NCI-H526 treated with DMSO at 0.1 percent for 48 hours (cell line): Measurements from ENCODE around the gene KCNJ6.
"Not testable (repeated sequence)": the region's sequence is repeated elsewhere in the genome, so short reads cannot be mapped to it uniquely, and the experiment has no call there.

ENCODE experiments used
- DNase-seq: peaks from one replicate; lab custom pipeline; 2025; lab: John Stamatoyannopoulos, UW

Gene KCNJ6

DNA sequence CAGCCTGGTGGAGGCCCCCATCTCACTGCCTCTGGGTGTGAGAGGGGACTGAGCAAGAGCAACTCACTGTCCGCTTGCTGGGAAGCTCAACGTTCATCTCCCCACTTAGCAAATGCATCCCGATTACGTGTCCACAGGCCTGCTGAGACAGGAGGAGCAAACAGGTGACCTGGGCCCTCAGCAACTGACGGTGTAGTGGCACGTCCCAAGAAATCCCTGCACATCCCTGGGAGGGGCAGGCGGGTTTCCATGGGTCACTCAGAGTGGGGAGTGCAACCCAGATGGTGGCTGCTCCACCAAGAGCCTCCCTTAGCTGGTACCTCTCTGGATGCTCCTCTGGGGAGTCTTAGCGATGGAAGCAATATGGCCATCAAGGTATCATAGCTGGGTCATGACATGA lies 320.3 kb downstream of the KCNJ6 start:
- DNase-seq, result no peak

DNA sequence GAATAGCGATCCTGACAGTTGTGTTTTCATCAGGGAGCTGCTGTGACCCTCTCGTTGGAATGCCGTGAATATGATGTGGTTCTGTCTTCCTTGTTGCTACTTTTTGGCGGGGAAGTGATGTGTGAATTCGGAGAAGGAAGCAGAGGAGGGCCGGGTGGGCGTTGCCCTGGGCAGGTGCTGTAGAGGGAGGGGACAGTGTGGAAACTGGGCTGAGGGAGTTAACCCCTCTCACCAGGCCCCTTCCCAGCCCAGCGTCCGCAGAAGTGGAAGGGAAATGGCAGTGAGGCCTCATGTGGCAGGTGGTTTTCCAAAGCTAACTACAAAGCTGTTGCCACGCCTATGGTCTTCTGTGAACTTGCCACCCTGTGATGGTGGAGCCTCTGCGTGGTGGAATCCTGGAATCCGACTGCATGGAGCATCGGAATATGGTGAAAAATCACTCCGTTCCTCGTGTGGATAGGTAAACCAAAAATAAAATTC lies 321.7 kb downstream of the KCNJ6 start:
- DNase-seq, result no peak

DNA sequence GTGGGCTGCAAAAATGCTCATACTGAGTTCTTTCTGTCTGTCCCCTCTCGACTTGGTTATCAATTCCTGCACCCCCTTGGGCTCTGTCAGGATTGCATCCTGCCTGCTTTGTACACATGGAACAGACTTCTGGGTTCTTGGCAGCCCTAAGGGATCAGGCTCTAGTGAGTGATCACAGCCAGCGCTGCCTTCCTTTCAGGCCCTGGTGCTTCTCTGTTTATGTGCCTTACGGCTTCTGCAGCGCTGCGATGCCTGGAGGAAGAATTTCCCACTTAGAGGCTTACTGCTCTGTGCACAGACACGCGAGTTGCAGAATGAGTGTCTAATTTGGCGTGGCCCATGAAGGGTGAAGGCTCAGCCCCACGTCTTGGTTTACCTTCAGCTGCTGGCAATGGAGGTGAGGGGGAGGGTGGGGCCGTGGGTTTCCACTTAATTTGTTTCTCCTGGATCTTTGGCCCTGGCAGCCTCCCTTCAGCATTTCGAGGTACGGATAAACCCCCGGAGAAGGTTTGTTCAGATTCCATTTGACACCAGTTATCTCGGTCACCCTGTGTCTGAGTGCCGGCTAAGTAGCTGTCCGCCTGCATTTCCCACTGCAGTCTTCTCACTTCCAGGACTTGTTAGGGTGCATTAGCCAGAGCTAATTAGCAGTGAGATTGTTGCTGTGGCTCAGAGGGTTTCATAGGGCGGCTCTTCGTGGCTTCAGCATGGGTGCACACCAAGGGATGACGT lies 322.4 kb downstream of the KCNJ6 start:
- DNase-seq, result no peak

DNA sequence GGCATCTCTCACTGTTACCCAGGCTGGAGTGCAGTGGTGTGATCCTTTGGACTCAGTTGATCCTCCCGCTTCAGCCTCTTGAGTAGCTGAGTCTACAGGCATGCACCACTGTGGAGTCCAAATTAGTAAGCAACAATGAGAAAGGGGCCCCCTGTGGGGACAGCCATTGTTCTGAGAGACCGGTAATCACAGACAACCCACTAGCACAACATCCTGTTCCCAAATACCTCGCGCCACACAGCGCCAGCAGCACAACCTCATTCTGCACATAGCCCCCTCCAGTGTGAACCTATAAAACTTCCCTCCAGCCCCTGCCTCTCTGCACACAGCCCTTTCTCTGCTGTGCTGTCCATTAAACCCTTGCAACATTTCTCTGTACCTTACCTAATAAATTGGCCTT lies 323.2 kb downstream of the KCNJ6 start:
- no peak for DNase-seq

DNA sequence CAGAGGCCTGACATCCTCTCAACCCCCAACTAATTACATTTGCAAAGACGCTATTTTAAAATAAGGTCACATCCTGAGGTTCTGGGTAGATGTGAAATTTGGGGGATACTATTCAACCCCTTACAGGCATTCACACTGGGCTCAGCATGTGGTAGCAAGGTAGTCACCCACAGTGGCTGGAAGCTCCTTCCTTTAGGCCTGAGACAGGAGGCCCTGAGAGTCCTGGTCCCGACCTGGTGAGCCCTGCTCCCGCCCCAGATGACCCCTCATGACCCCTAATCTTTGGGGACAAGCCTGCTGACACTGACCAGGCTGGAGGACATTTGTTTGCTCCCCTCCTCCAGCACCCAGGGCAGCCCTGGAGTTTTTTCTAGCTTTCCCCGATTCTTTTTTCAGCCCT lies 323.8 kb downstream of the KCNJ6 start:
- DNase-seq, result no peak

DNA sequence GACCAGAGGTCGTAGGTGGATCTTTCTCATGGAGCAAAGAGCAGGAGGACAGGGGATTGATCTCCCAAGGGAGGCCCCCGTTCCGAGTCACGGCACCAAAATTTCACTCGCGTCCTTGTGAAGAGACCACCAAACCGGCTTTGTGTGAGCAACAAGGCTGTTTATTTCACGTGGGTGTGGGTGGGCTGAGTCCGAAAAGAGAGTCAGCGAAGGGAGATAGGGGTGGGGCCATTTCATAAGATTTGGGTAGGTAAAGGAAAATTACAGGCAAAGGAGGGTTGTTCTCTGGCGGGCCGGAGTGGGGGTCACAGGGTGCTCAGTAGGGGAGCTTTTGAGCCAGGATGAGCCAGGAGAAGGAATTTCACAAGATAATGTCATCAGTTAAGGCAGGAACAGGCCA lies 324.3 kb downstream of the KCNJ6 start:
- not testable (repeated sequence) for DNase-seq

DNA sequence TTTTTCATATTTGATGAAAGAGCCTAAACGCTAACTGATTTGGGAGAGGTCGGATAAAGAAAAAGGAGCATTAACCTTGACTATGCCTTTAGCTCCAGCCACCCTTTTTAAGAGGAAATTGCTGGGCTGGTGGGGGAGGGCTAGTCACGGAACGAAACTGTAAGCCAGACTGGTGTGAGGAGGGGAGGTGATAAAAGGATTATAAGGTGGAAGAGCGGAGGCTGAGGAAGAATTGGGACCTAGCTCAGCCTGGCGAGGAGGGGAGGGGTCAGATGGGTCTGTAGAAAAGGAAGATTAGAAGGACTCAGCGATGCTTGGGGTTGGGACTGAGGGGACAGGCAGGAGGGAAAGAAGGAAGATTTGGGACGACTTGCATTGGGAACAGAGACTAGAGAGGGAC lies 325.4 kb downstream of the KCNJ6 start:
- DNase-seq, result not testable (repeated sequence)

DNA sequence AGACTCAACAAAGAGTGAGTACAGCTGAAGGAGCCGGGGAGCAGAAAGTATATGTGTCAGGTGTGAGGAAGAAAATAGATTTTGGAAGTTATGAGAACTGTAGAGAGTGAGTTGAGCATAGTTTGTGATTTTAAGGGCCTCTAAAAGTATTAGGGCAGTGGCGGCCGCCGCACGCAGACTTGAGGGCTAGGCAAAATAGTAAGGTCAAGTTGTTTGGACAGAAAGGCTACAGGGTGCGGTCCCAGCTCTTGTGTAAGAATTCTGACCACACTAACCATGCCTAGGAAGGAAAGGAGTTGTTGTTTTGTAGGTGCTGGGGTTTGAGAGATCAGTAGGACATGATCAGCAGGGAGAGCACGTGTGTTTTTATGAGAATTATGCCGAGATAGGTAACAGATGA lies 327.6 kb downstream of the KCNJ6 start:
- DNase-seq, result not testable (repeated sequence)

DNA sequence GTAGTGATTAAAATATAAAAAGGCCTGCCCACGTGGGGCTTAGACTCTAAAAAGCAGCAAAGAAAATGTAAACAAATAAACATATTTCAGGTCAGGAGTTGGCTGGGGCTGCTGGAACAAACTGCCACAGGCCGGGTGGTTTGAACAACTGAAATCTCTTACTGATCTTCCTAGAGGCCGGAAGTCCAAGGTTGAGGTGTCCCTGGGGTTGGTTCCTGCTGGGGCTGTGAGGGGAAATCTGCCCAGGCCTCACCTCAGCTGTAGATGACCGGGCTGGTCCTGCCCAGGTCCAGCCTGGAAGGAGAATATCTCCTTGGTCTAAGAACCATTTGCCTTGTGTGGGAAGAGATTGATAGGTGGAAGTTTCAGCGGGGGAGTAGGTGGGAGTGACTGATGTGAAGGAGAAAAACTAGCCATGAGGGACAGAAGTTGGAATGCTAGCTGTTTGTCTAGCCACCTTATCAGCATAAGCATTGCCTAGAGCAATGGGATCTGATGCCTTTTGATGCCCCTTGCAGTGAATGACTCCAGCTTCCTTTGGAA lies 328.6 kb downstream of the KCNJ6 start:
- DNase-seq, result no peak

DNA sequence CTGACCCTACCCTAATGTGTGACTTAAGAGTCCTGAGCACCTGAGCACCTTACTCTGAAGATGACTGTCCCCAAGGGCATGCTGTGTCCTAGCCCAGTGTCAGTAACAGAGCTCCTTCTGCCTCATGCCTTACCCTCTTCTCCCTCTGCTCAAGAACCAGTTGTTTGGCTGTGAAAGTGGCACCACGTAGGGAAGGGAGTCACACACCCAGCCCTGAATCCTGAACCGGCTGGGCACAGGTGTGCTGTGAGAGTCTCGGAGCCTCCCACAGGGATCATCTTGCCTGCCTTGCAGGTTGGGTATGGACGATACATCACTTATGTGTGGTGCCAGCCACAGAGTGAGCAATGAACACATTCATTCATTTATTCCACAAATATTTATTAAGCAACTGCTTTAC lies 329.1 kb downstream of the KCNJ6 start:
- no peak for DNase-seq

DNA sequence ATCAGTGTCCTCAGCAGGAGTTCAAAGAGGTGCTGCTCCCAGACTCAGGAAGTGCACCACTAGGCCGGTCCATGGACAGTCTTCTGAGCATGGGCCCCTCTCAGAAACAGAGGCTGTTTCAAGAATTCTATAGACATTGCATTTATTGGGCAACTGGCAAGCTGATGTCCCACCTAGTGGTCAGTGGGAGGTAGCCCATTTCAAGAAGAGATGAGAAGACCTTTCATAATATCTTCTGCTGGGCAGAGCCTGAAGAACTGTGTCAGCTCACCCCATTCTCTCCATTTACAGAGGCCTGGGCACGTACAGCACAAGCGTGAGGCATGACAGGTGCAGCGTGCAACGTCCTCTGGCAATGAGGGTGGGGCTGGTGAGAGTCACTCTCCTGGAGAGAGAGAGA lies 333.7 kb downstream of the KCNJ6 start:
- no peak for DNase-seq

DNA sequence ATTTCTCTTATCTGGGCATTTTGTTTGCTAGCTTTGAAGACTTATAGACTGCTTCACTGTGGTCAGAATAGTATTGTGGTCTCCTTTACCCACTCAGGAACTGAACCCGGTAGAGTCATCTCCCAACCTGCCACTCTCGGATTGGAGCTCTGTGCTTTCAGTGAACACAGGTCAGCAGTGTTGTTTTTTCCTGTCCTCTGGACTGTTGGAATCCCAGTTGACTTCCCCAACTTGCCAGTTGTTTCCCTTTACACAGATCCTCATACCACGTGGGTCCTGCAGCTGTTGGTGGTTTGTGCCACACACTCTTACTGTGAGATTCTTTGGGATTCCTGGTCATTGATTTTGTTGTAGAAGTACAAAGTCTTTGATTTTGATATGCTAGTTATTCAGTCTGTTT lies 335.6 kb downstream of the KCNJ6 start:
- no peak for DNase-seq

DNA sequence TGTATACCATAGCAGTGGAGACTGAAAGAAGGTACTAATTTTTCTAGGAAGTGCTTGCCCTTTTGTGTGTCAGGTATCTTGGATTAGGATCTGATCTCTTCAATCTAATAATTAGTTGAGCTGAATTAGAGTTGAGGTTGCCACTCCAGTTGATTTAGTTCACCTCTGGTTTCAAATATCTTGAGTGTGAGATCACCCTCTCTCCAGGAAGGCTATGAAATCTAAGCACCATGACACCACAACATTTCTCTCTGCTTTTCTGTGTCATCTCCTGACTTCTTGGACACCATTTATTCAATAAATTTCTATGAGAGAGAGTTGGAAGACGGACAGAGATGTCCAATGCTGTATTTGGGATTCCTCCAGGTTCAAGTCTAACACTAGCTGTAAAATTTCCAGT lies 336.9 kb downstream of the KCNJ6 start:
- DNase-seq, result no peak

DNA sequence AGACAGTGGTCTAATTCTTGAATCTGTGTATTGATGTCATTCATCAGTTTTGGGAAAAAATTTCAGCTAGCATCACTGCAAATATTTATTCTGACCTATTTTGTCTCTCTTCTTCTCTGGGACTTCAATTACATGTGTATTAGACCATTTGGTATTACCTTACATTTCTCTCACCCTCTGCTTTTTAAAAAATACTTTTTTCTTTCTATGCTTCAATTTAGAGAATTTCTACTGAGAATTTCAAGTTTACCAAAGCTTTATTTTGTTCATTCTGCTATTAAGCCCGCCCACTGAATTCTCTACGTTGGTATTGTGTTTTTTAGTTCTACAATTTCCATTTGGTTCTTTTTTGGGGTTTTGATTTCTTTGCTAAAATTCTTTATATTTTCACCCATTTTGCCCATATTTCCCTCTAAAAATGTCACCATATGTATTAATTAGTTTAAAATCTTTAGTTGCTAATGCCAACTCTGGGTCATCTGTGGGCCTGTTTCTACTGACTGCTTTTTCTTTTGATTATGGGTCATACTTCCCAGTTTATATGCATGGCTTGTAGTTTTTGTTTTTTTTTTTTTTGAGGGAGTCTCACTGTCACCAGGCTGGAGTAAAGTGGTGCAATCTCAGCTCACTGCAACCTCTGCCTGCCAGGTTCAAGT lies 337.7 kb downstream of the KCNJ6 start:
- no peak for DNase-seq

DNA sequence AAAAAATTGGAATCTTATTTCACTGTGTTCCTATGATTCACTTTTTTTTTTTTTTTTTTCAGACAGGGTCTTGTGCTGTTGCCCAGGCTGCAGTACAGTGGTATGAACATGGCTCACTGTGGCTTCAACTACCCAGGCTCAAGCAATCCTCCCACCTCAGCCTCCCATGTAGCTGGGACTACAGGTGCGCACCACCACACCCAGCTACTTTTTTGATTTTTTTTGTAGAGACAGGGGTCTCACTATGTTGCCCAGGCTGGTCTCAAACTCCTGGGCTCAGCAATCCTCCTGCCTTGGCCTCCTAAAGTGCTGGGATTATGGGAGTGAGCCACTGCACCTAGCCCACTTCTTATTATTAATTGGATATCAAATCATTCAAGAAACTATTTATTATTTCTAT lies 339.3 kb downstream of the KCNJ6 start:
- DNase-seq, result not testable (repeated sequence)

DNA sequence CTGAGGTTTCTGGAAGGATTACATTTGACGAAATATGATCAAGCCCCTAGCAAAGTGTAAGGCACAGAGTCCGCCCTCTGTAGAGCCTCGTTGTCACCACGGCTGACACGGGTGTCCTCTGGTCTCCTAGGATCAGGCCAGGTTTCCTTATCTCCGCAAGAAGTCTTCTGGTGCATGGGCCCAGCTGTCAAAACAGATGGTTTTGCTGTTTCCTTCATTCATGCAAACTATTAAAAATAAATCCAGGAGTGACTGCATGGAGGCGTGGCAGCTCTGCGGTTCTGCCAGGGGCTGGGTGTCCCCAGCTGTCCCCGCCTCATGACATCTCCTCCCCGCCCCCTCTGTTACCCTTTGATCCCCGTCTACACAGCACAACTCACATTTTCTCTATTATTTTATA lies 340.7 kb downstream of the KCNJ6 start:
- no peak for DNase-seq

DNA sequence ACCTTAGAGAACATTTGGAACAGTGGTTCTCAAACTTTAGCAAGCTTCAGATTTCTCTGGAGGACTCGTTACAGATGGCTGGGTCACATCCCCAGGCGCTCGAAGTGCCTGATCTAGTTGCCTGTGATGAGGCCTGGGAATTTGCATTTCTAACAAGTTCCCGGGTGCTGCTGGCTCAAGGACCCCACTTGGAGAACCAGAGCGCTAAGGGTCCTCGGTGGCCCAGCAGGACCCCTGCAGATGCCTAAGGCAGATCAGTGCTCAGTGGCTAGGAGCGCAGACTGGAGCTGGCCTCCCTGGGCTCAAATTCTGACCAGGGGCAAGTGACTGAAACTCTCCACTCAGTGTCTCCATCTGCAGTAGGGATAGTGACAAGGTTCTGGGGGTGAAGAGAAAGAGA lies 341.5 kb downstream of the KCNJ6 start:
- DNase-seq, result no peak

DNA sequence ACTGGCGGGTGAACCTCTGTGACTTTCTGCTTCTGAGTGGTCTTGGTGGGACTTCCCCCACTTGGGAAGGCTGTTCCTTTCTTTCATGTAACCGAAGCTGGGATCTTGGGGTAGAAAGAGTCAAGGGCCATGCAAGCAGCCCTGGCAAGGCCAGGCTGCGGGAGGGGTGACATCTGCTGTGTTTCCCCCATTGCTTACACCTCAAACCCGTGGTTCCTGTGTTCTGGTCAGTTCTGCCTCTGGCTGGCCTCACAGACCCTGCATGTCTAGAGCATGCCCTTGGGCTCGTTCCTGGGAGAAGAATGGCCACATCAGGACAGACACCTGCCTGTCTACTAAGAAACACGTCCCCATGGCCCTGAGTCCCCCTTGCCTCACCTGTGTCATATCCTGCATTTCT lies 341.9 kb downstream of the KCNJ6 start:
- no peak for DNase-seq

DNA sequence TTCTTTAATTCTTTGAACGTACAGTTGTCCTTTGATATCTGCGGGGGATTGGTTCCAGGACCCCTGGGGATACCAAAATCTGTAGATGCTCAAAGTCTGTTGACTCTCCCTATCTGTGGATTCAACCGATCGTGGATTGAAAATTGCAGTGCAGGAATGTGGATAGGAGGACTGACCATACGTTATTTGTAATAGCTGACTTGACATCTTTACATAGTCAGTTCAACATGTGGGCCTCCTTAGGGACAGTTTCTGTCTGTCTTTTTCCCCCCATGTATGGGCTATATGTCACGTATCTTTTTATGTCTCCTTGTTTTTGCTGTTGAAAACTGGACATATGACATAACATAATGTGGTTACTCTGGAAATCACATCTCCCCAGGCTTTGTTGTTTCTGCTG lies 344.8 kb downstream of the KCNJ6 start:
- no peak for DNase-seq

DNA sequence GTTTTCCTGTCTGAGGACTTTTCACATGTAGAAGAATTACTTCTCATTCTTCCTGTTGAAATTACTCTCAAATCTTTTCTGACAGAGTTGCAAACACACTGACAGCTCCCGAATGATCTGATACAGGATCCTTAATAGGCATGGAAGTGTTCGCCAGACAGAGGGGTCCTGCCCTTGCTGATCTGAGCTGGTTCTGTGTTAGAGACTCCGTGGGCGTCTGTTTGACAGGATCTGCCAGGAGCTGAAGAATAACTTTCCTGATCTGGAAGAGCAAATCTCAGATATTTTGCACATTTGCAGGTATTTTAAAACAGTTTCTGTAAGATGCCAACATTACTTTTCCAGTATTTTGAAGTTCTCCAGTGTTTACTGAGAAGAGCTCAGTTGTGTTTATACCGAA lies 347.3 kb downstream of the KCNJ6 start:
- DNase-seq, result no peak

DNA sequence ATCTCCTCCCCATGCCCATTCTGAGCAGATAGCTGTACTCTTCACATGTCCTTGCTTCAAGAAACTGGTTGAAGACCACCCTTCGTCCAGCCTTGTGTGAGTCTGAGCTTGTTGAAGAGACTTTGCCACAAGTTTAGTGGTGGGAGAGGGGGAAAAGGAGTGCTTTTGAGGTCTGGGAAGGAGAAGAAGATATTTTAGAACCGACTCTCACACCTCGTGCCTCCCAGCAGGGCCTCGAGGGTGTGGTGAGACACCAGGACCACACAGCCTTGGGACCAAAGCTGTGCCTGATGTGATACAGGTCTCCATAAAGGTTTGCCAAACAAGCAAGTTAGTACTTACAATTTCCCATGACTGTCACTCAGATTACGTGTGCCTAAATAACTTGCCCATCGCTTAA lies 347.8 kb downstream of the KCNJ6 start:
- DNase-seq, result no peak

DNA sequence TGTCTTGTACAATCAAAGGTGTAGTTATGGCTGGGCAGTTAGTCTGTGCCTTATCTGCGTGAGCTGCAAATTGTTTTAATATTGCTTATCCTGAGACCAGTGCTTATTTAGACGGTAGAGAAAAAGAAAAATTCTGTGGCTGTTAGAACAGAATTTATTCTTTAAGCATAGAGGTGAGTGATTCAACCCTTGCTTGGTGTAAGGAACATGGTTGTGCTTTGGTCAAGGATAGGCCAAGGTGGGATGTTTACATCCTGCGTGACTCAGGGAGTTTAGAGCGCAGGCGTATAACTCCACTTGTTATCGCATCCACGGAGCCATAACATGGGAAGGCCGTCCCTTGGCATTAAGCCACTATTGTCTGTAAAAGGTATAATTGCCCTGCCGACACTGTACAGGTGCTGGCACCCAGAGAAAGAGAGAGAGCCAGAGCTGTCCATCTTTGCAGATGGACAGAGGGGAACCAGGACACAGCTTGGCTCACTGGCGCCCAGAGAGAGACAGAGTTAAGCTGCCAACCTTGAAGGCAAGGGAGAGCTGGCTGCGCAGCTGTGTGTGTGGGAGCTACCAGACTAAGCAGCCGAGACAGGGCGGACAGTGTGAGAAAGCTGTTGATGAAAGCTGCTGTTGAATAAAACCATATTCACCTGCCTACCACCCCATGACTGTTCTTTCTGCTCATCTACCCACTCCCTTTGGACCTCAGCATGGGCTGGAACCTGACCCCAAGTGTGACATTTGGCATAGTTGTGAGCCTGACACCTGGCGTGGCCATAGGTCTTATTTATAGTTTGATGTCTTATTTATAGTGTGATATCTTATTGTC lies 349.3 kb downstream of the KCNJ6 start:
- DNase-seq, result no peak
